Esophagus muscularis mucosa (tissue), 4 donors: ENCODE results near the gene NRN1.

Experiments used
- CTCF ChIP-seq, 3 experiments: fragments of 200-600 bp in 2 of 3; fragments of 450-650 bp in 1 of 3; sonication (generic) in 2 of 3; IDR thresholded peaks; one replicate each; pipeline ENCODE4 v1.5.1; 2017 to 2019; ENCODE audit warnings: antibody characterized with exemption in 3 of 3, mild to moderate bottlenecking in 2 of 3, moderate library complexity in 1 of 3
- EP300 ChIP-seq: sonication (generic); formaldehyde crosslinking; IDR thresholded peaks from one replicate; pipeline ENCODE4 v1.6.1; 2017; ENCODE audit warnings: antibody characterized with exemption
- POLR2A ChIP-seq: fragments of 450-650 bp; IDR thresholded peaks from one replicate; pipeline ENCODE4 v1.6.1; 2017; ENCODE audit warnings: antibody characterized with exemption, moderate library complexity, mild to moderate bottlenecking, low read depth

GRCh38 chr6:6025736-6026135, 19.0 kb upstream of the NRN1 start:
- TF ChIP-seq CTCF (IDR thresholded peaks at IDR 0.05) (no peak), EP300 (no peak), POLR2A (no peak)
